ENCODE data around the gene CIRBP. TPM values are rescaled to one million over a fixed set of nuclear protein-coding genes. Genes with fewer than 3 reads are reported as not detected.

CIRBP gene
- total RNA-seq, 1 experiment from 2014 or later: 331 TPM

DNA sequence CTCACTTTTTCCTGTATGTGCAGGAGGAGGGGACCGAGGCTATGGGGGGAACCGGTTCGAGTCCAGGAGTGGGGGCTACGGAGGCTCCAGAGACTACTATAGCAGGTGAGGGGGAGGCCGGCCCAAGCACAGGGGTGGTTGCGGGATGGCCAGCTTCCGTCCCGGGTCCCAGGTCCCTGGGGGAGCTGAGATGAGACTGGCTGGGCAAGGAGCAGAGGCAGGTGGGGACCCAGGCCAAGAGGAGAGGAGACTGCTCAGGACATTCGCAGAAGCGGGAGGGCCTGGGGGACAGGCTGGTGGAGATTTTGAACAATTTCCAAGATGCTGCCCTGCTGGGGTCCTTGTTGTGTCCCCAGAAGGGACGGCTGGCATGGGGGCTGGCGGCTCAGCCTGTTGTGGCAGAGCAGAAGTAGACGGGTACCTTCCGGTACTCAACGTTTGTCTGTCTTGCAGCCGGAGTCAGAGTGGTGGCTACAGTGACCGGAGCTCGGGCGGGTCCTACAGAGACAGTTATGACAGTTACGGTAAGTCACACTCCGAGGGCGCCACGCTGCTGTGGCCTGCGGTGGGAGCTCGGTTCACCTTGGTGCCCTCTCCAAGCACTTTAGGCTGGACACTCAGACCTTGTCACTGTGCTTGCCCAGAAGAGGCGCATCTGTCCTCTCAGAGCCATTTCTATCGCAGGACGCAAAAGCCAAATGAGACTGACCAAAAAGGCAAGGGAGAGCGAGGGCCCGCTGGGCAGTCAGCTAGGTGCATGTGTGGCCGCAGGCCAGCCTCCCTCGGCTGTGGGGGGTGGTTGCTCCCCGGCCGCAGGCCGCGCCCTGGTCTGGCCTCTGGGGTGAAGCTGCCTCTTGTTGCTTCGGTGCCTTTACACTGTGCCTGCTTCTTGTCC lies 2.6 kb downstream of the CIRBP start:
- H3K4me1 ChIP-seq: peaks cover 40% of the 10 kb centered on the region
- peaks cover 26% of the 10 kb centered on the region for H3K4me1 Mint-ChIP-seq (ENCODE audit: low read depth, unreplicated experiment)
- DNase-seq: no peak

DNA sequence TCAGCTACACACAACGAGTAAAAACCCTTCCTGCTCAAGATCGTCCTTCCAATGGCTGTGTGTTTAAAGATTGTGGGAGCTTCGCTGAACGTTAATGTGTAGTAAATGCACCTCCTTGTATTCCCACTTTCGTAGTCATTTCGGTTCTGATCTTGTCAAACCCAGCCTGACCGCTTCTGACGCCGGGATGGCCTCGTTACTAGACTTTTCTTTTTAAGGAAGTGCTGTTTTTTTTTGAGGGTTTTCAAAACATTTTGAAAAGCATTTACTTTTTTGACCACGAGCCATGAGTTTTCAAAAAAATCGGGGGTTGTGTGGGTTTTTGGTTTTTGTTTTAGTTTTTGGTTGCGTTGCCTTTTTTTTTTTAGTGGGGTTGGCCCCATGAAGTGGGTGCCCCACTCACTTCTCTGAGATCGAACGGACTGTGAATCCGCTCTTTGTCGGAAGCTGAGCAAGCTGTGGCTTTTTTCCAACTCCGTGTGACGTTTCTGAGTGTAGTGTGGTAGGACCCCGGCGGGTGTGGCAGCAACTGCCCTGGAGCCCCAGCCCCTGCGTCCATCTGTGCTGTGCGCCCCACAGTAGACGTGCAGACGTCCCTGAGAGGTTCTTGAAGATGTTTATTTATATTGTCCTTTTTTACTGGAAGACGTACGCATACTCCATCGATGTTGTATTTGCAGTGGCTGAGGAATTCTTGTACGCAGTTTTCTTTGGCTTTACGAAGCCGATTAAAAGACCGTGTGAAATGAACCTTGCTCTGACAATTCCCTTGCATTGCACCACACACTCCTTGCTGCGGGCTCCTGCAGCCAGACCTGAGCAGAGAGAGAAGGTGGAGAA lies 3.5 kb downstream of the CIRBP start:
- H3K9me3 Mint-ChIP-seq (ENCODE audit: unreplicated experiment): no peaks in the 10 kb centered on the region
- Histone ChIP-seq H3K4me3 (ENCODE audit: low read depth, low read length) (no peak overlapping the region), H3K27me3 (replicated peaks; ENCODE audit: control insufficient read depth, insufficient read depth, low read length) (no peaks in the 10 kb centered on the region), H3K4me1 (peaks cover 33% of the 10 kb centered on the region), H3K9me3 (no peaks in the 10 kb centered on the region), H3K36me3 (ENCODE audit: control insufficient read depth, insufficient read depth, low read length) (peaks cover 2% of the 10 kb centered on the region; the same call in 1 of the 2 replicates)
- TF ChIP-seq, protein P1, sequence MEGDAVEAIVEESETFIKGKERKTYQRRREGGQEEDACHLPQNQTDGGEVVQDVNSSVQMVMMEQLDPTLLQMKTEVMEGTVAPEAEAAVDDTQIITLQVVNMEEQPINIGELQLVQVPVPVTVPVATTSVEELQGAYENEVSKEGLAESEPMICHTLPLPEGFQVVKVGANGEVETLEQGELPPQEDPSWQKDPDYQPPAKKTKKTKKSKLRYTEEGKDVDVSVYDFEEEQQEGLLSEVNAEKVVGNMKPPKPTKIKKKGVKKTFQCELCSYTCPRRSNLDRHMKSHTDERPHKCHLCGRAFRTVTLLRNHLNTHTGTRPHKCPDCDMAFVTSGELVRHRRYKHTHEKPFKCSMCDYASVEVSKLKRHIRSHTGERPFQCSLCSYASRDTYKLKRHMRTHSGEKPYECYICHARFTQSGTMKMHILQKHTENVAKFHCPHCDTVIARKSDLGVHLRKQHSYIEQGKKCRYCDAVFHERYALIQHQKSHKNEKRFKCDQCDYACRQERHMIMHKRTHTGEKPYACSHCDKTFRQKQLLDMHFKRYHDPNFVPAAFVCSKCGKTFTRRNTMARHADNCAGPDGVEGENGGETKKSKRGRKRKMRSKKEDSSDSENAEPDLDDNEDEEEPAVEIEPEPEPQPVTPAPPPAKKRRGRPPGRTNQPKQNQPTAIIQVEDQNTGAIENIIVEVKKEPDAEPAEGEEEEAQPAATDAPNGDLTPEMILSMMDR (IDR thresholded peaks at IDR 0.05; ENCODE audit: insufficient read depth in 1 of 2, low read depth in 1 of 2, low read length in 1 of 2, severe bottlenecking in 1 of 2, unreplicated experiment in 1 of 2): no peak
- BruUV-seq (replicated peaks): TSS peak; percentile 4
- intact Hi-C loops (cut with micrococcal nuclease; ENCODE audit: unreplicated experiment): no loop called here
- H3K36me3 Mint-ChIP-seq (ENCODE audit: insufficient read depth, unreplicated experiment): peaks cover 83% of the 10 kb centered on the region
- ChIA-PET CTCF (interaction anchor here (0.9 to 1.4 kb wide), 2 partner anchors 29 to 69 kb away, joined by 3 to 11 read pairs; no protein-coding TSS in a partner anchor), POLR2A (no interaction called here)
- no peaks in the 10 kb centered on the region for H3K27me3 Mint-ChIP-seq (ENCODE audit: insufficient read depth, unreplicated experiment)
- peak overlapping the region; percentile 91 for H3K27ac Mint-ChIP-seq (ENCODE audit: unreplicated experiment)
- peaks cover 22% of the 10 kb centered on the region for H3K4me1 Mint-ChIP-seq (ENCODE audit: low read depth, unreplicated experiment)
- H3K4me3 Mint-ChIP-seq (ENCODE audit: unreplicated experiment): peak overlapping the region; percentile 33
- DNase-seq: no peak

More for the DNA sequence above, 2.6 kb downstream of the CIRBP start:
- peaks cover 2% of the 10 kb centered on the region; the same call in 1 of the 2 replicates for H3K36me3 ChIP-seq (ENCODE audit: control insufficient read depth, insufficient read depth, low read length)
- TF ChIP-seq, protein P1 (IDR thresholded peaks at IDR 0.05; ENCODE audit: insufficient read depth in 1 of 2, low read depth in 1 of 2, low read length in 1 of 2, severe bottlenecking in 1 of 2, unreplicated experiment in 1 of 2): no peak
- H3K9me3 ChIP-seq: no peaks in the 10 kb centered on the region
- no TSS peak for BruUV-seq (replicated peaks)
- peak overlapping the region; percentile 89 for H3K4me3 Mint-ChIP-seq (ENCODE audit: unreplicated experiment)
- ChIA-PET CTCF (no interaction called here), POLR2A (no interaction called here)
- H3K9me3 Mint-ChIP-seq (ENCODE audit: unreplicated experiment): no peaks in the 10 kb centered on the region
- intact Hi-C loops (cut with micrococcal nuclease; ENCODE audit: unreplicated experiment): no loop called here
- peak overlapping the region; percentile 94 for H3K27ac Mint-ChIP-seq (ENCODE audit: unreplicated experiment)
- peaks cover 82% of the 10 kb centered on the region for H3K36me3 Mint-ChIP-seq (ENCODE audit: insufficient read depth, unreplicated experiment)
- H3K27me3 ChIP-seq (replicated peaks; ENCODE audit: control insufficient read depth, insufficient read depth, low read length): no peaks in the 10 kb centered on the region
- no peaks in the 10 kb centered on the region for H3K27me3 Mint-ChIP-seq (ENCODE audit: insufficient read depth, unreplicated experiment)
- H3K4me3 ChIP-seq (ENCODE audit: low read depth, low read length): no peak overlapping the region
